ENCODE data around the gene ARRDC4.

GRCh38 chr15:98017150-98017964 lies 56.9 kb downstream of the ARRDC4 start:
- TF ChIP-seq CTCF (IDR thresholded peaks at IDR 0.05; ENCODE audit: low read length) (no peak), EZH2 (IDR thresholded peaks at IDR 0.05; ENCODE audit: borderline replicate concordance, low read length) (no peak)
